Ishikawa (cell line): ENCODE results near the gene TNIK.

ENCODE experiments used
- CEBPB ChIP-seq: IDR thresholded peaks from 2 replicates; pipeline ENCODE4 v1.6.1; 2012
- CREB1 ChIP-seq: IDR thresholded peaks from 2 replicates; pipeline ENCODE4 v1.6.1; 2012; ENCODE audit warnings: low read depth
- EGR1 ChIP-seq: IDR thresholded peaks from 2 replicates; pipeline ENCODE4 v1.6.1; 2012
- EP300 ChIP-seq: IDR thresholded peaks from 2 replicates; pipeline ENCODE4 v1.6.1; 2012; ENCODE audit warnings: borderline replicate concordance
- FOXM1 ChIP-seq: IDR thresholded peaks from 2 replicates; pipeline ENCODE4 v1.6.1; 2012; ENCODE audit warnings: low read depth, borderline replicate concordance
- NFIC ChIP-seq: IDR thresholded peaks from 2 replicates; pipeline ENCODE4 v1.6.1; 2012
- RAD21 ChIP-seq: IDR thresholded peaks from 2 replicates; pipeline ENCODE4 v1.6.1; 2012; ENCODE audit warnings: low read depth
- REST ChIP-seq: IDR thresholded peaks from 2 replicates; pipeline ENCODE4 v1.6.1; 2012; ENCODE audit warnings: low read depth, mild to moderate bottlenecking
- TAF1 ChIP-seq: IDR thresholded peaks from 2 replicates; pipeline ENCODE4 v1.6.1; 2012; ENCODE audit warnings: low read depth, mild to moderate bottlenecking
- TCF12 ChIP-seq: IDR thresholded peaks from 2 replicates; pipeline ENCODE4 v1.6.1; 2012; ENCODE audit warnings: low read depth
- TEAD4 ChIP-seq: IDR thresholded peaks from 2 replicates; pipeline ENCODE4 v1.6.1; 2012
- YY1 ChIP-seq: IDR thresholded peaks from 2 replicates; pipeline ENCODE4 v1.6.1; 2012; ENCODE audit warnings: low read depth
- ZBTB7A ChIP-seq: IDR thresholded peaks from 2 replicates; pipeline ENCODE4 v1.6.1; 2012; ENCODE audit warnings: low read depth
- TF ChIP-seq, protein P1 (sequence below): IDR thresholded peaks from 2 replicates; pipeline ENCODE4 v1.6.1; 2012
- TF ChIP-seq, protein P2 (sequence below): IDR thresholded peaks from 2 replicates; pipeline ENCODE4 v1.6.1; 2012

The TNIK gene

GRCh38 chr3:171340434-171340833, 119.8 kb downstream of the TNIK start:
- TF ChIP-seq CEBPB (no peak), TAF1 (no peak), EP300 (no peak), ZBTB7A (no peak), YY1 (no peak), REST (no peak), TCF12 (no peak)
- TF ChIP-seq, protein P1, sequence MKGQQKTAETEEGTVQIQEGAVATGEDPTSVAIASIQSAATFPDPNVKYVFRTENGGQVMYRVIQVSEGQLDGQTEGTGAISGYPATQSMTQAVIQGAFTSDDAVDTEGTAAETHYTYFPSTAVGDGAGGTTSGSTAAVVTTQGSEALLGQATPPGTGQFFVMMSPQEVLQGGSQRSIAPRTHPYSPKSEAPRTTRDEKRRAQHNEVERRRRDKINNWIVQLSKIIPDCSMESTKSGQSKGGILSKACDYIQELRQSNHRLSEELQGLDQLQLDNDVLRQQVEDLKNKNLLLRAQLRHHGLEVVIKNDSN = no peak

DNA sequence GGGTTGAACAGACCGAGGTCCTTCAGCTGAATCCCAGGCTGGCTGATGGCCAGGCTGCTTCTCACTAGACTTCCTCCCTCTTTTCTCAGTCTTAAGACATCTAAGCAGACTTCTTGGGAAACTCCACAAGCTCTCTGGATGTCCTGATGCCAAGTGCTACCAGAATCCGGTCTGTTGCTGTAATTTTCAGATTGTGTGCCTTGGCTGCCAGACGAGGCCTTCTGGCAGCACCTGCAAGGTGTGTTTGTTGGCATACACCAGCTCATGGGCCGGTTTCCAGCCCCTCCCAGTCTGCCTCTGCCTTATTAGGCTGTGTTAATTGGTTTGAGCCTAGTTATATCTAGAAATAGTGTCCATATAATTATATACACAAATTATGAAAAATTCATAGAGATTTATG, 120.6 kb downstream of the TNIK start:
- no peak for TF ChIP-seq CREB1
- no peak for TF ChIP-seq NFIC
- TF ChIP-seq TAF1 = no peak

GRCh38 chr3:171336406-171336805, 123.8 kb downstream of the TNIK start:
- no peak for TF ChIP-seq YY1
- no peak for TF ChIP-seq CREB1
- TF ChIP-seq NFIC = no peak
- TF ChIP-seq TCF12 = no peak
- TF ChIP-seq, protein P1 = no peak
- TF ChIP-seq, protein P2, sequence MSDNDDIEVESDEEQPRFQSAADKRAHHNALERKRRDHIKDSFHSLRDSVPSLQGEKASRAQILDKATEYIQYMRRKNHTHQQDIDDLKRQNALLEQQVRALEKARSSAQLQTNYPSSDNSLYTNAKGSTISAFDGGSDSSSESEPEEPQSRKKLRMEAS = no peak
- no peak for TF ChIP-seq TAF1
- TF ChIP-seq ZBTB7A = no peak
- no peak for TF ChIP-seq CEBPB
- TF ChIP-seq TEAD4 = no peak
- no peak for TF ChIP-seq EGR1
- TF ChIP-seq RAD21 = no peak
- no peak for TF ChIP-seq REST
- TF ChIP-seq FOXM1 = no peak
- TF ChIP-seq EP300 = no peak

- no peak for TF ChIP-seq TAF1
- TF ChIP-seq, protein P1 = no peak
- TF ChIP-seq RAD21 = no peak
- TF ChIP-seq CEBPB = no peak
- no peak for TF ChIP-seq EGR1
- TF ChIP-seq TEAD4 = no peak
- TF ChIP-seq CREB1 = no peak
- no peak for TF ChIP-seq EP300
- TF ChIP-seq NFIC = no peak
These were observed 124.6 kb downstream of the TNIK start for GRCh38 chr3:171335559-171335958.

DNA sequence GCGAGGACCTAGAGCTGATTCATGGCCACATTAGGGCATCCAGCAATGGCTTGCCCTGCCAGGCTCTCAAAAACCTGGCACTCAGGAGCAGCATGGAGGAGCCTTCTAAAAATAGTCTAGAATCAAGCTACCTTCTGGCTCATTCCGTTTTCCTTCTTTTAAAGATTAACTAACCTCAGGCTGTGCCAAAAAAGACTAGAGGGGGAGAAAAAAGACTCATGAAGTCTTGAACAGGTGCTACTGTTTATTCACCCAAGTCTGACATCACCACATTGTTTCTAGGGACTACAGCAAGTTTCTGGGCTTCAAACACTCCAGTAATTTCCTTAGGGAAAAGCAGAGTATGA, 125.8 kb downstream of the TNIK start:
- no peak for TF ChIP-seq TEAD4
- no peak for TF ChIP-seq EGR1
- TF ChIP-seq RAD21 = no peak
- no peak for TF ChIP-seq TCF12
- TF ChIP-seq, protein P1 = no peak
- no peak for TF ChIP-seq CREB1
- no peak for TF ChIP-seq NFIC
- TF ChIP-seq EP300 = no peak
- no peak for TF ChIP-seq YY1
- TF ChIP-seq FOXM1 = no peak
- no peak for TF ChIP-seq TAF1

GRCh38 chr3:171333784-171334464, 126.3 kb downstream of the TNIK start:
- TF ChIP-seq CEBPB = no peak
